ENCODE measurements around the gene GFRA3.
"Not testable (repeated sequence)": the region's sequence is repeated elsewhere in the genome, so short reads cannot be mapped to it uniquely, and the experiment has no call there.

GFRA3 gene

GRCh38 chr5:138274189-138274853, at the start of gene GFRA3:
GFRA3 (minus strand) TSS chr5:138274621; CDS start chr5:138274424, 197 bp downstream.
- no peak for DNase-seq (ENCODE audit: low read depth)

GRCh38 chr5:138318211-138318610, 43.8 kb upstream of the GFRA3 start:
- DNase-seq (ENCODE audit: low read depth) = not testable (repeated sequence)

DNA sequence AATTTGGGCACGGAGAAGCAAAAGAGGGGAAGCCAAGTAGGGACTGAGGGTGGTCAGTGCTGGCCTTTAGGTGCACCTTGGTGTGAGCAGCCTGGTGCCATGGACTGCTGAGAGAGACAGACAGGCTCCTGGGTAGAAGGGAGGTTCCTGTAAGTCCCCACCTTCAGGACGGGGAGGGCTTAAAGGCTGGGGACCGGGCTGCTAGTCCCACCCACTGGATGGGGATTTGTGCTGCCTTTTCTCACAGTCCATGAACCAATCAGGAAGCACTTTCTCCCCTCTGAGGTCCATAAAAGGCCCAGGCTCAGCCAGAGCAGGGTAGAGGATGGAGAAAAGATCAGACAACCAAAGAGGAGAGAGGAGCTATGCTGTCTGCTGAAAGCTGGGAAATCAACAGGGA, 41.9 kb upstream of the GFRA3 start:
- no peak for DNase-seq (ENCODE audit: low read depth)

DNA sequence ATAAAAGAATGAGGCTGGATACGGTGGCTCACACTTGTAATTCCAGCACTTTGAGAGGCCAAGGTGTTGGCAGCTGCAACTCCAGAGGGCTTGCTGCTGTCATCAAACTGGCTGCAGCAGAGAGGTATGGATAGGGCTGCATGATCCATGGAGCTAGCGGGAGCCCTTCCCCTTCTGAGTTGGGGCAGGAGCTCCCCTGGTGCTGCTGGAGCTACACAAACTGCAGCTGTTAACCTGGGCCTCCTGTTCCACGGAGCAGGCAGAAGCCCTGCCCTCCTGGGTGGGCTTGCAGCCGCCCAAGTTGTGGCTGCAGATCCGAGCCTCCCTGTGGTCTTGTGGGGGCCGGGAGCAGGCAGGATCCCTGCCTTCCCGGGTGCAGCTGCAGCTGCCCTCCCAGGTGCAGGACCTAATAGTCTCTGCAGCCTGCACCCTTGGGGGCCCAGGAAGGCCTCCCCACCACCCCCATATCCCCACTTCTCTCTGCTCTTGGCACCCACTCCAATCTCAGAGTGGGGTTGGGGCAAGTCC, 41.4 kb upstream of the GFRA3 start:
- DNase-seq (ENCODE audit: low read depth) = no peak

GRCh38 chr5:138305797-138306196, 31.4 kb upstream of the GFRA3 start:
- no peak for DNase-seq (ENCODE audit: low read depth)

- no peak for DNase-seq (ENCODE audit: low read depth)
These were observed 29.0 kb upstream of the GFRA3 start for GRCh38 chr5:138303372-138303771.

DNA sequence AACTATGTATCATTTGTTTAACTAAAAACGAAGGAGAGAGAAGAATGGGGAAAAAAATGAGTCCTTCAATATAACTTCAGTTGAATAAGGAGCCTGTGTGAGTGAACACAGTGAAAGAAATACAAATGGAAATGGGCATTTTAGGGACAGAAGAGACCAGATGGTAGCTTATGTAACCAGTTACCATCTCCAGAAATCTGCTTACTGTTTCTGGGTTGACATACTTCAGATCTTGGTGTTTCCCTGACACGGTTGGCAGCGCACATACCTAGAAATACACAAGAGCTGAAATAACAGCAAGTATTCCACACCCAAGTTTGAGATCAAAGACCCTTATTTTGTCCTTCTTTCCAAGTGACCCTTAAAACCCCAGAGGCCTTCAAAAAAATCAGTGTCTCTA, 14.9 kb upstream of the GFRA3 start:
- DNase-seq (ENCODE audit: low read depth) = no peak

GRCh38 chr5:138287246-138287645, 12.8 kb upstream of the GFRA3 start:
- DNase-seq (ENCODE audit: low read depth) = no peak

GRCh38 chr5:138282920-138283742, 8.7 kb upstream of the GFRA3 start:
- DNase-seq (ENCODE audit: low read depth) = no peak

GRCh38 chr5:138280915-138281314, 6.5 kb upstream of the GFRA3 start:
- no peak for DNase-seq (ENCODE audit: low read depth)

GRCh38 chr5:138276402-138277054, 2.1 kb upstream of the GFRA3 start:
- DNase-seq (ENCODE audit: low read depth) = no peak

DNA sequence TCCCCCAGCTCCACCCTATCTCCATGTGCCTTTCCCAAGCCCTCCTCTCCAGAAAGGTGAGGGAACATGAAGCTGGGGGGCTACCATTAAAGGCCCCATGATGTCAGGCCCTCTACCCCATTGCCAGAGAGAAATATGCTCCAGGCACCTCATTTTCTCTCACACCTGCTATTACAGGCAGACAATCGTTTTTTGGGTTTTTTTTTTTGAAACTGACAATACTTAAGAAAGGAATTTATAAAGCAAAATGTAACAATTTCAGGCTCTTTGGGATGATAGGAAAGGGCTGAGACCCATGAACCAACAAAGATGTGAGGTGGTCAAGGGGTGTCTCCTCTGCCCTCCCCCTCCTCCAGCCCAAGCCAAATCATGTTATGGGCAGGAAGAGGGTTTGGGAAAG, 1.5 kb upstream of the GFRA3 start:
- DNase-seq (ENCODE audit: low read depth) = no peak

GRCh38 chr5:138275379-138275782, 960 bp upstream of the GFRA3 start:
- no peak for DNase-seq (ENCODE audit: low read depth)

- no peak for DNase-seq (ENCODE audit: low read depth)
These were observed 610 bp downstream of the GFRA3 start for GRCh38 chr5:138273834-138274188.

DNA sequence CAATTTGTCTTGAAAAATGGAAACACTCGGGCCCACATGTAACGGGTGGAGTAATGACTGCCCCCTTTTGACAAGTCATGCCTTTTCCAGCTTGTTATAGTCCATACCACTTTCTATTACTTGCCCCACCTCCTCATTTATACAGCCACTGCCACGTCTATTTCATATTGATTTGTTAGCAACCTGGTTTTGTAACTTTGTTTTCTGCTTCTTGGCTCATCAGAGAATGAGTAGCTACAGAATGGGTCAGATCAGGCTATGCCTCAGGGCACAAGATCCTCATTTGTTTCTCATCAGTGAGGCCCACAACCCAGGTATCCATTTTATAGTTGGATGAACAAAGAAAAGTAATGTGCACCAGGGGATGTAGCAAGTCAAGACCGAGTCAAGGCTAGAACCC, 1.7 kb downstream of the GFRA3 start:
- DNase-seq (ENCODE audit: low read depth) = no peak

- no peak for DNase-seq (ENCODE audit: low read depth)
These were observed 3.1 kb downstream of the GFRA3 start for GRCh38 chr5:138271281-138271680.

DNA sequence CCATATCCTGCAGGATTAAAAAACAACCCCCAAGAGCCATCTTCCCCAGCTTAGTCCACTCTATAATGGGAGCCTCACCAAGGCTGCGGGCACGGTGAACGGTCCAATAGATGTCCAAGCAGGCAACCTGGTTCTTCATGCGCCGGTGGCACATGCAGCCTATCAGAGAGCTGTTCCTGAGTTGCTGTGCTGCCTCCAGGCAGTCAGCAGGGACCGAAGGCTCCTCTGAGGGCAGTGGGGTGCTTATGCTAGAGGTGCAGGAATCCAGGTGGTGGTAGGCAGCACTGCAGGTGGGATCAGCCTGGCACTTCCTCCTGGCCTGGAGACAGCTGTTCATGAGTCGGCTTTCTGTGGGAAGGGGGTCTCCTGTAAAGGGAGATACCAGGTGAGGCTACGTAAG, 10.2 kb downstream of the GFRA3 start:
- no peak for DNase-seq (ENCODE audit: low read depth)

- no peak for DNase-seq (ENCODE audit: low read depth)
These were observed 10.8 kb downstream of the GFRA3 start for GRCh38 chr5:138263581-138263980.

DNA sequence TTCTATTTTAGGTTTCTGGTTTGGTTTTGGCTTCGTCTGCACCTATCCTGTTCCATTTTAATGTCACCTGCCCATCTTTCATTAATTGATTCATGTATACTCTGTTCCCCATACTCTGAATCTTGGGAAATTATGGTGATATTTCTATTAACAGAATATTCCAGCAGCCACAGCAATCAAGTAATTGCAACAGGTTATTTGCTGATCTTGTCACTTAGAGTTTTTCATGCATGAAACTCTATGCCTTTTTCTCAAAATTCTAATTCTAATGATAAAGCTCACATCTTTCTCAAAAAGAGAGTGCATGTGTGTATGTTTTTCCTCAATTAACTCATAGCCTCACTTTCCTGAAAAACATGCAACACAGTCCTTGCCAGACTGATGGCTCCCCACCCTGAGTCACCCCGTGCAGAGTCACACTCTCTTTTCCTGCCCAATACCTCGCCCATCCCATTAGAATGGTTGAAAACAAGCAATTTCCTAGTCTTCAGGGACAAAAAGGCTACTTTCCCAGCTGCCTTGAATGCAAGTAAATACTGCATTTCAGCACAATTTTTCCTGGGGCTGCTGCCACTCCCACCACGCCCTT, 15.6 kb downstream of the GFRA3 start:
- no peak for DNase-seq (ENCODE audit: low read depth)

DNA sequence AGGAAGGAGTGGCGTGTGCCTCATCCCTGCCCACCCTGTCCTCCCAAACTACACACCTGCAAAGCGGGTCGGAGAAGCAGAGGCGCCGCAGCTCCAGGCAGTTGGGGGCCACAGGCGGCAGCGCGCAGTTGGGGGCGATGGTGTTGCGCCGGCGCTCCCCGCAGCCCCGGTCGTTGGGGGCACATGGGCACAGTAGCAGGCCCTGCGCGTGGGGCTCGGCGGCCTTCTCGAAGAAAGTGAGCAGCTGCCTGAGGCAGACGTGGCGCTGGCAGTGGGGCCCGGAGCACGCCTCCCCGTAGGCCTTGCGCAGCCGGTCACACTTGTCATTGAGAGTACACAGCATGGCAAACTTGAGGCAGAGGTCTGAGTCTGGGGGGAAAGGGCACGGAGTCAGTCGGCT, 16.8 kb downstream of the GFRA3 start:
- DNase-seq (ENCODE audit: low read depth) = no peak

- no peak for DNase-seq (ENCODE audit: low read depth)
These were observed 21.5 kb downstream of the GFRA3 start for GRCh38 chr5:138252944-138253343.

DNA sequence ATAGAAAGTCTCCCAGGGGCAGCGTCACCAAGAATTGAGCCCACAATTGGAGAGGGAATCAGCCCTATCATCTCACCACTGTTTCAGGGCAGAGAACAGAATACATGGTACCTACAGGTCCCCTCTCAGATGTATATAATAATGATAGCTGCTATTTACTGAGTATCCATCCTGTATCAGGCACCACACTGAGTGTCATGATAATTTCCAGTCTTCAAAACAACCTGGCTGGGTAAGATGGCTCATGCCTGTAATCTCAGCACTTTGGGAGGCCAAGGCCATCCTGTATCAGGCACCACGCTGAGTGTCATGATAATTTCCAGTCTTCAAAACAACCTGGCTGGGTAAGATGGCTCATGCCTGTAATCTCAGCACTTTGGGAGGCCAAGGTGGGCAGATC, 26.6 kb downstream of the GFRA3 start:
- not testable (repeated sequence) for DNase-seq (ENCODE audit: low read depth)

DNA sequence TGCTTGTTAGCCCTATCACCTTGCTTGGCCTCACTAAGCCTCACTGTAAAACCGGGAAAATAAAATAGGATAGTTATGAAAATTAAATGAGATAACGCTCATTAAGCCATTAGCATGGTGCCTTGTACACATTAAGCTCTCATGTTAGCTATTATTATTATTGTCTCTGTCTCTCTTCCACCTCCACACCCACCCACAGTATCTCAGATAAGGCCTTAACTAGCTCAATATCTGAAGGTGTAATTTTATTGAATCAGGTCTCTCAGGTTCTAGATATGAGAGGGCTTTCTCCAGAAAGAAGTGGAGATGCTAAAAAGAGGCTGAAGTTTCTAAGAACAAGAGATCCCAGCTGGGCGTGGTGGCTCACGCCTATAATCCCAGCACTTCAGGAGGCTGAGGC, 27.6 kb downstream of the GFRA3 start:
- DNase-seq (ENCODE audit: low read depth) = no peak

All from HS-27A (cell line).